ENCODE measurements around the gene ZNF606.
A peak's percentile ranks its signal among the peaks of the same experiment; 100 is the strongest.
"Not testable (repeated sequence)": the region's sequence is repeated elsewhere in the genome, so short reads cannot be mapped to it uniquely, and the experiment has no call there.

ZNF606 gene

DNA sequence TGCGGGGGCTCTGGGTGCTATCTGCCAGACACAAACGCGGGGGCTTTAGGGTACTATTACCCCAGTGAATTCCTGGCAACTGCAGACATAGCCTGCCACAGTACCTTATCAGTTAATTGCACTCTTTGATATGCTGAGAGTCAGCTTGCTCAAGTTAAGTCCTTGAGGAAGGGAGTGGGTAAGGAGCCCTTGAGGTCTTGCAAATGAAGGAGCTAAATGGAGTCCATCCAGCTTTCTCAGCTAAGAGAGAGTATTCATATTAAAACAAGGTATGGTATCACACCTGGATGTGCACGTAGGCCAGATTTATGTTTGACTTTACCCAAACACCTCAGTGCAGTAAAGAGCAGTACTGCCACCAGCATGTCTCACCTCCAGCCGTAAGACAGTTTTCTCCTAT, 11.5 kb upstream of the ZNF606 start:
- DNase-seq (ENCODE audit: low spot score) = no peak
- TF ChIP-seq, protein P1, sequence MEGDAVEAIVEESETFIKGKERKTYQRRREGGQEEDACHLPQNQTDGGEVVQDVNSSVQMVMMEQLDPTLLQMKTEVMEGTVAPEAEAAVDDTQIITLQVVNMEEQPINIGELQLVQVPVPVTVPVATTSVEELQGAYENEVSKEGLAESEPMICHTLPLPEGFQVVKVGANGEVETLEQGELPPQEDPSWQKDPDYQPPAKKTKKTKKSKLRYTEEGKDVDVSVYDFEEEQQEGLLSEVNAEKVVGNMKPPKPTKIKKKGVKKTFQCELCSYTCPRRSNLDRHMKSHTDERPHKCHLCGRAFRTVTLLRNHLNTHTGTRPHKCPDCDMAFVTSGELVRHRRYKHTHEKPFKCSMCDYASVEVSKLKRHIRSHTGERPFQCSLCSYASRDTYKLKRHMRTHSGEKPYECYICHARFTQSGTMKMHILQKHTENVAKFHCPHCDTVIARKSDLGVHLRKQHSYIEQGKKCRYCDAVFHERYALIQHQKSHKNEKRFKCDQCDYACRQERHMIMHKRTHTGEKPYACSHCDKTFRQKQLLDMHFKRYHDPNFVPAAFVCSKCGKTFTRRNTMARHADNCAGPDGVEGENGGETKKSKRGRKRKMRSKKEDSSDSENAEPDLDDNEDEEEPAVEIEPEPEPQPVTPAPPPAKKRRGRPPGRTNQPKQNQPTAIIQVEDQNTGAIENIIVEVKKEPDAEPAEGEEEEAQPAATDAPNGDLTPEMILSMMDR (IDR thresholded peaks at IDR 0.05; ENCODE audit: extremely low read depth, insufficient read depth, missing control alignments) = no peak
- in situ Hi-C loops (cut with MboI; ENCODE audit: low pct_unique_long_range_greater_than_20kb, low sequenced_read_pairs, unreplicated experiment) = no loop called here

DNA sequence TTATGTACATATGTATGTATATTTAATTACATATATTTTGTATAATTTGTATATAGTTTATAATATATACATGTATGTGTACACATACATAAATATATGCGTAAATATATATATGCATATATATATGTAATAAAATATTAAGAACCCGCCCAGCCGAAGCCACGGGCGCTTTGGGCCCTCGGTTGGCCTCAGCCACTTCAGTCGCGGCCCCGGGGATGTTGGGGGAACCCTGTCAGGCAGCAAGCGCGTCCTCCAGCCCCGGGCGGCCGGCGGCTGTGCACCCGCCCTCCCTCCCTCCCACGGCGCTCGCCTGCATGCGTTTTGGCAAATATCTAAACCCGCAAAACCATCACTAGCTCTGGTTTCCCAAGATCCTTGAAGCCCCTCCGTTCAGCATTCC, 7.9 kb upstream of the ZNF606 start:
- TF ChIP-seq, protein P1 (IDR thresholded peaks at IDR 0.05; ENCODE audit: extremely low read depth, insufficient read depth, missing control alignments) = no peak
- in situ Hi-C loops (cut with MboI; ENCODE audit: low pct_unique_long_range_greater_than_20kb, low sequenced_read_pairs, unreplicated experiment) = no loop called here
- no peak for DNase-seq (ENCODE audit: low spot score)

DNA sequence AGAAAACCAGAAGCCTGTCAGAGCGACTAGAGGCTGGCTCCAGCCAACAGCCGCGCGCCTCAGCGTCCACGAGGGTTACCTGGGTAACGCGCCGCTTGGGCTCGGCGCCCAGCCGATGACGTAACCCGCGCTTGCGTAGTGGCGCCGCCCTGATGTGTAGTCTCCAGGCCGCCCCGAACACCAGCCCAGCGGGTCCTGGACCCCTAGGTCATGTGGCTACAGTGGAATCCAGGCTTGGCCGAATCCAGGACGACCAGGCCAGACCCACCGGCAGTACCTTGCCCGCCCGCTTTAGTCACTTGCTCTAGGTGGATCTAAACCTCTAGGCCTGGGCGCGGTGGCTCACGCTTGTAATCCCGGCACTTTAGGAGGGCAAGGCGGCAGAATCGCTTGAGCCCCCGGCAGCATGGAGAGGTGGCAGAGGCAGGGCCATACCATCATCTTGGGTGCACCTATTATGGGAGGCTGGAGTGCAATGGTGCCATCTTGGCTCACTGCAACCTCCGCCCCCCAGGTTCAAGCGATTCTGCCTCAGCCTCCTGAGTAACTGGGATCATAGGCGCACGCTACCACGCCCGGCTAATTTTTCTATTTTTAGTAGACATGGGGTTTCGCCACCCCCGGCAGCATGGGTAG, 7.2 kb upstream of the ZNF606 start:
- peak; percentile 72 for DNase-seq (ENCODE audit: low spot score)
- in situ Hi-C loops (cut with MboI; ENCODE audit: low pct_unique_long_range_greater_than_20kb, low sequenced_read_pairs, unreplicated experiment) = no loop called here
- TF ChIP-seq, protein P1 (IDR thresholded peaks at IDR 0.05; ENCODE audit: extremely low read depth, insufficient read depth, missing control alignments) = no peak

DNA sequence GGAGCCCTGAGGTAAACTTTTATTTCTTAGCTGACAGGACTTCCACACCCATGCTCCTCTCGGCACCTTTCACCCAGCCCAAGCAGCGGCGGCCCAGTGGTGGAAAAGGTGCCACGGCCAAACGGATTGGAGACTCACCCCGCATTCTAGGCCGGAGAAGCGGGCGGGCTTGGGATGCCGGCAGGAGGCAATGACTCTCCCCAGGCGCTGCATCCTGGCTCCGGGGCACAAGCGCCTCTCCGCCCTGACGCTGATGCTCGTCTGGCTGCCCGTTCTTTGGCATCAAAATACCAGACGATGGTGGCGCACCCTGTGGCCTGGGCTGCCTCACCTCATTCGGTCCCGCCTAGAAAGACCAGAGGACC, 6.7 kb upstream of the ZNF606 start:
- no peak for DNase-seq (ENCODE audit: low spot score)
- TF ChIP-seq, protein P1 (IDR thresholded peaks at IDR 0.05; ENCODE audit: extremely low read depth, insufficient read depth, missing control alignments) = no peak
- in situ Hi-C loops (cut with MboI; ENCODE audit: low pct_unique_long_range_greater_than_20kb, low sequenced_read_pairs, unreplicated experiment) = no loop called here

DNA sequence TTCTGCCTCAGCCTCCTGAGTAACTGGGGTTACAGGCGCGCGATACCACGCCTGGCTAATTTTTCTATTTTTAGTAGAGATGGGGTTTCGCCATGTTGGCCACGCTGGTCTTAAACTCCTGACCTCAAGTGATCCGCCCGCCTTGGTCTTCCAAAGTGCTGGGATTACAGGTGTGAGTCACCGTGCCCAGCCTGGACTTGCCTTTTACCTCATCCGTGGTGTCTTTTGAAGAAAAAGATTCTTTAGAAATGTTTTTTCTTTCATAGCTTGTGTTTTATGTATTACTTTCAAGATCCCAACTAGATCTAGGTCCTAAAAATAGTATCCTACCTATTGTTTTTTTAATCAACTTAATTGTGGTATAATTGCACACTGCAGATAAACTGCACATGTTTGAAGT, 6.3 kb upstream of the ZNF606 start:
- in situ Hi-C loops (cut with MboI; ENCODE audit: low pct_unique_long_range_greater_than_20kb, low sequenced_read_pairs, unreplicated experiment); DNase-seq (ENCODE audit: low spot score): not testable (repeated sequence)

DNA sequence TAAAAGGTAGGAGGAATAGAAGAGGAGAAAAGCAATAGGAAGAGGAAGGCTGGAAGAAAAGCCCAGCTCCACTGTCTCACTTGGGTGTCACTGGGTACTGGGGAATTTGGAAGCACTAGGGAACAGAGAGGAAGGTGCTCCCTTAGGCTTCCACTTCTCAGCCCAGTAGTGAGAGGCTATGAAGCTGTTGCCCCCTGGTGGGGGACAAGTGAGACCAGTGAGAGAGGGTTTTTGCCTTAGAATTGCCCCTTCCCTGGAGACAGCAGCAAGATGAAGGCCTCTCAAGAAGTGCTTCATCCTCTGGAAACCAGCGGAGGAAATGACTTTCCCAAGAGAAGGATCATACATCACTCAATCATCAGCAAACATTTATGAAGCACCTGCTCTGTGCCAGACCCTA, 4.7 kb upstream of the ZNF606 start:
- in situ Hi-C loops (cut with MboI; ENCODE audit: low pct_unique_long_range_greater_than_20kb, low sequenced_read_pairs, unreplicated experiment) = no loop called here

DNA sequence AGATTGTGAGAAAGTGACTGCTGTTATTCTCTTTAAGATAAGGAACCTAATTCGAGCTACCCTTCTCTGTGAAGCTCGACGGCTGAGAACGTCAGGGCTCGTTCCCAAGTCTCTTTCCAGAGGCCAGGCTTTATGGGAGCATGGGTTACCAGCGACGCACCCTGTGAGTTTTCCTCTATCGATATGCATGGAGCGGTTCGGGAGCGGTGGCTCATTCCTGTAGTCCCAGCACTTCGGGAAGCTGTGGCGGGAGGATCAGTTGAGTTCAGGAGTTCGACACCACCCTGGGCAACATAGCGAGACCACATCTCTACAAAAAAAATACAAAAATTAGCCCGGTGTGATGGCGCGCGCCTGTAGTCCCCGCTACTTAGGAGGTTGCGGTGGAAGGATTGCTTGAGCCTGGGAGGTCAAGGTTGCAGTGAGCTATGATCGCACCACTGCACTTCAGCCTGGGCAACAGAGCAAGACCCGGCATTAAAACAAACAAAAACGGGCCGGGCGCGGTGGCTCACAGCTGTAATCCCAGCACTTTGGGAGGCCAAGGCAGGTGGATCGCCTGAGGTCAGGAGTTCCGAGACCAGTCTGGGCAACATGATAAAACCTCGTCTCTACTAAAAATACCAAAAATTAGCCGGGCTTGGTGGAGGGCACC, 681 bp upstream of the ZNF606 start:
- in situ Hi-C loops (cut with MboI; ENCODE audit: low pct_unique_long_range_greater_than_20kb, low sequenced_read_pairs, unreplicated experiment) = no loop called here
- DNase-seq (ENCODE audit: low spot score) = no peak

More for the DNA sequence above, 4.7 kb upstream of the ZNF606 start:
- TF ChIP-seq, protein P1 (IDR thresholded peaks at IDR 0.05; ENCODE audit: extremely low read depth, insufficient read depth, missing control alignments) = no peak
- DNase-seq (ENCODE audit: low spot score) = no peak

More for the DNA sequence above, 681 bp upstream of the ZNF606 start:
- TF ChIP-seq, protein P1 (IDR thresholded peaks at IDR 0.05; ENCODE audit: extremely low read depth, insufficient read depth, missing control alignments) = no peak
